Fibroblast of lung (primary cell): Measurements from ENCODE around the gene GRIN2A.

Experiments
- EZH2 ChIP-seq: IDR thresholded peaks from 2 replicates; pipeline ENCODE4 v1.5.1; 2012; ENCODE audit warnings: low read length, control low read depth, mild to moderate bottlenecking; ENCODE audit errors: missing control alignments
- TF ChIP-seq, protein P1 (sequence below), 2 donors: IDR thresholded peaks in 1 of 2; conservative IDR thresholded peaks in 1 of 2; 1 replicate in 1 of 2; 2 replicates in 1 of 2; pipeline ENCODE4 v1.5.1; 2011 to 2012; ENCODE audit warnings: low read length in 2 of 2, control low read depth in 1 of 2, inconsistent platforms in 1 of 2, low read depth in 1 of 2, mild to moderate bottlenecking in 1 of 2

DNA sequence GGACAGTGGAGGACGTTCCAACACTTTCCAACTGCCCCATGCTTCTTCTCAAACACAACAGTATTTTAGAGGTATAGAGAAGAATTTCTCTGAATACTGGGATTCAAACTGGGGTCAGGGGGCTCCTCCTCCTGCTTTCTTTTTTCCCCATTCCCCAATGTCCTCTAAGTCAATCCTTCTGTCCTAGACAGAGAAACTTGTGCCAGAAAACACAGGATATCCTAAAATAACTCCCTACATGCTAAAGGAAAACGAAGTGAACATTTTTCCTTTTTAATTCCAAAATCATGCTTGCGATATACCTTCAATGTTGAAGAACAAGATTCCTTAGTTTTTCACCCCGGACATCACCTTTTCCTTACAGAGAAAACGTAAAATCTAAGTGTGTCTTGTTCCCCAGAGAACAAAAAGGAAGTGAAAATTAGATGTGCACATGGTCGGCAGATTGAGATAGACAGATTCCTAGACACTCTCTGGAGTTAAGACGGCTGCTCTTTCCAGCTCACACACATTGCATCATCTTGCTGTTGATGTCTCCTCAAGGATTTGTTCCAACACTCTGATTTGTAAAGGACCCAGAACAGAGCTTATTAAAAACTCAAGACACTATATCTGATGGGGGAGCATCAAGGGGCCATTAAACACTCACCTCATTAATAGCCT lies 228.2 kb downstream of the GRIN2A start:
- TF ChIP-seq, protein P1, sequence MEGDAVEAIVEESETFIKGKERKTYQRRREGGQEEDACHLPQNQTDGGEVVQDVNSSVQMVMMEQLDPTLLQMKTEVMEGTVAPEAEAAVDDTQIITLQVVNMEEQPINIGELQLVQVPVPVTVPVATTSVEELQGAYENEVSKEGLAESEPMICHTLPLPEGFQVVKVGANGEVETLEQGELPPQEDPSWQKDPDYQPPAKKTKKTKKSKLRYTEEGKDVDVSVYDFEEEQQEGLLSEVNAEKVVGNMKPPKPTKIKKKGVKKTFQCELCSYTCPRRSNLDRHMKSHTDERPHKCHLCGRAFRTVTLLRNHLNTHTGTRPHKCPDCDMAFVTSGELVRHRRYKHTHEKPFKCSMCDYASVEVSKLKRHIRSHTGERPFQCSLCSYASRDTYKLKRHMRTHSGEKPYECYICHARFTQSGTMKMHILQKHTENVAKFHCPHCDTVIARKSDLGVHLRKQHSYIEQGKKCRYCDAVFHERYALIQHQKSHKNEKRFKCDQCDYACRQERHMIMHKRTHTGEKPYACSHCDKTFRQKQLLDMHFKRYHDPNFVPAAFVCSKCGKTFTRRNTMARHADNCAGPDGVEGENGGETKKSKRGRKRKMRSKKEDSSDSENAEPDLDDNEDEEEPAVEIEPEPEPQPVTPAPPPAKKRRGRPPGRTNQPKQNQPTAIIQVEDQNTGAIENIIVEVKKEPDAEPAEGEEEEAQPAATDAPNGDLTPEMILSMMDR (conservative IDR thresholded peaks at IDR 0.05 in 1 of 2, IDR thresholded peaks at IDR 0.05 in 1 of 2; ENCODE audit: low read depth in 1 of 2, low read length in 2 of 2), result no peak
- TF ChIP-seq EZH2, result no peak
